Lung (tissue), 12 donors: ENCODE measurements around the gene HOXB5. TPM values are rescaled to one million over a fixed set of nuclear protein-coding genes. Genes with fewer than 3 reads are reported as not detected.

Experiments
- ATAC-seq: fragments of 200-7000 bp; cut with Tn5 transposase; one replicate; pipeline ENCODE4 v1.9.1; 2020; ENCODE audit warnings: moderate number of reproducible peaks; ENCODE audit not compliant: insufficient read depth, low FRiP score
- DNase-seq, 3 donors: peaks; one replicate each; pipeline ENCODE4 v3.0.0-alpha.2; 2013 to 2017
- H3K27ac ChIP-seq, 2 donors: one replicate each; pipeline ENCODE4 v1.5.1; 2013; ENCODE audit warnings: mild to moderate bottlenecking in 2 of 2, moderate library complexity in 2 of 2, control low read depth in 1 of 2, inconsistent platforms in 1 of 2, low read depth in 1 of 2, low read length in 1 of 2
- H3K27me3 ChIP-seq, 3 donors: one replicate each; pipeline ENCODE4 v1.5.1; 2013; ENCODE audit warnings: low read length in 2 of 3; ENCODE audit not compliant: control insufficient read depth in 3 of 3, insufficient read depth in 3 of 3
- H3K36me3 ChIP-seq, 4 donors: one replicate each; pipeline ENCODE4 v1.5.1; 2013; ENCODE audit warnings: low read length in 4 of 4, mild to moderate bottlenecking in 1 of 4, moderate library complexity in 1 of 4; ENCODE audit not compliant: control insufficient read depth in 4 of 4, insufficient read depth in 4 of 4
- H3K4me1 ChIP-seq, 5 donors: one replicate each; pipeline ENCODE4 v1.5.1; 2013; ENCODE audit warnings: low read length in 5 of 5, mild to moderate bottlenecking in 2 of 5, moderate library complexity in 1 of 5; ENCODE audit not compliant: control insufficient read depth in 5 of 5, insufficient read depth in 5 of 5
- H3K4me3 ChIP-seq: one replicate; pipeline ENCODE4 v1.5.1; 2013; ENCODE audit warnings: mild to moderate bottlenecking, control low read depth, moderate library complexity
- H3K9ac ChIP-seq, 2 donors: one replicate each; pipeline ENCODE4 v1.5.1; 2013; ENCODE audit warnings: low read length in 2 of 2, control low read depth in 1 of 2; ENCODE audit not compliant: insufficient read depth in 1 of 2
- H3K9me3 ChIP-seq, 4 donors: one replicate each; pipeline ENCODE4 v1.5.1; 2013; ENCODE audit warnings: low read length in 3 of 4, mild to moderate bottlenecking in 1 of 4, moderate library complexity in 1 of 4; ENCODE audit not compliant: control insufficient read depth in 4 of 4, insufficient read depth in 3 of 4
- CTCF ChIP-seq: IDR thresholded peaks from 2 replicates; pipeline ENCODE4 v1.5.1; 2012; ENCODE audit warnings: mild to moderate bottlenecking; ENCODE audit errors: control extremely low read depth, extremely low read depth
- WGBS, 2 donors: extraction: QIAGEN DNeasy Blood & Tissue Kit; methylation state at CpG; one replicate each; pipeline ENCODE4 v1.1.7; 2013; 5-methylcytosine and 5-hydroxymethylcytosine counted together
- polyA plus RNA-seq, 2 donors: library from polyadenylated mRNA; stranded (reverse); fragments of 200-250 nt; gene quantifications; one replicate each; pipeline ENCODE4 v1.2.1, GENCODE V29; 2013
- total RNA-seq, 2 donors: library from RNA; depleted of rRNA in 1 of 2; stranded (reverse); fragments of >200 nt in 1 of 2; gene quantifications; one replicate each; pipeline ENCODE4 v1.2.1, GENCODE V29; 2014 to 2021
- donor health status: control.
- donor health status: control.
- donor health status: Bipolar disorder and iron deficiency.
- donor health status: healthy.
- donor health status: DM: yes; HTN: yes; CAD: no.

The HOXB5 gene
- total and polyA plus RNA-seq, 4 donors, result 1.8 to 2.9 (median 2.2) TPM

DNA sequence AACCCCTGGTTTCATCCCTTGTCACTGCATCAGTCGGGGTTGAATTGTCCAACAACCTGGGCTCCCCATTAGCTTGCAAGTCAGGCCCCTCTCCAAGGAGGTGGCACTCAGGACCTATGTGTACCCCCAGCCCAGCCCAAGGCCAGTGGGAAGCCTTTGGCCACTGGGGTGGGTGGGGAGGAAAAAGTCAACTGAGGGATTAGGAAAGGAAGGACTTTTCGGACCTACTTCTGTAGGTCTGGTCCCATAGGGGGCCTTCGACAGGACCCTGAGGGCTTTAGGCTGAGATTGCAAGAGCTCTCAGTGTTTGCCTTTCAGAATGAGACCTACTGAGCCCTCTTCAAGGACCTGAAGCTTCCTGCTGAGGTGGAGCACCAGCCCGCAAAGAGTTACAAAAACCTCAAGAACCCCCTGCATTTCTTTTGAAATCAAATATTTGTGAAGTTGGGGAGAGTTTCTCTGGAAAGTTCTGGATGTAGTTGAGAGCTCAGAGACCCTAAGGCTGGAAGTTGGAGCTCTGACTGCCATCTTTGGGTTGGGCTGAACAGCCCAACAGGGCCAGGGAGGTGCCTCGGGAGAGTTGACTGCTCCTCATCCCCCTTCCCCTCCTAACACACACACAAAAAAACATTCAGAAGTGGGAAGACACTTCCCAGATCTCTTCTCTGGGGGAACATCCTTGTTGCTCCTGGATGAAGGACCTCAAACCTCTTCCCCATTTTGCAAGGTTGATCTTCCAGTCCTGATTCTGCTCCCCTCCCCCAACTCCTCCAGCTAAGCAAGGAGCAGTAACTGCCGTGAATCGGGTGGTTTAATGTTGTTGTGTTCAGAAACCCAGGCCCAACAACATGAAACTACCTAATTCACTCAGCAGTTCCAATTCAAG, 38.4 kb upstream of the HOXB5 start:
- Histone ChIP-seq H3K4me1 (no peaks in the 10 kb centered on the region), H3K27me3 (peaks cover 25 to 97% (median 95%) of the 10 kb centered on the region in 3 donors), H3K9me3 (peaks cover 0 to 4% (median 0%) of the 10 kb centered on the region in 4 donors), H3K36me3 (no peaks in the 10 kb centered on the region), H3K27ac (no peak overlapping the region), H3K9ac (no peak overlapping the region), H3K4me3 (no peak overlapping the region)
- whole genome bisulfite sequencing, 2 donors, result 34 to 54% methylated on average over 7 of the region's 7 CpGs
- no peak for DNase-seq
- no peak for TF ChIP-seq CTCF
- ATAC-seq, result no peak

GRCh38 chr17:48630925-48631692, 37.5 kb upstream of the HOXB5 start:
- 34 to 52% methylated on average over 15 of the region's 15 CpGs for WGBS, 2 donors
- Histone ChIP-seq H3K4me3 (no peak overlapping the region), H3K27me3 (peaks cover 27 to 96% (median 96%) of the 10 kb centered on the region in 3 donors), H3K4me1 (peaks cover 0 to 2% (median 0%) of the 10 kb centered on the region in 5 donors), H3K9ac (no peak overlapping the region), H3K9me3 (peaks cover 0 to 4% (median 0%) of the 10 kb centered on the region in 4 donors), H3K36me3 (no peaks in the 10 kb centered on the region), H3K27ac (no peak overlapping the region)
- ATAC-seq (no peak), DNase-seq (peak in 1 of 3 donors; percentile 13)
- no peak for TF ChIP-seq CTCF

DNA sequence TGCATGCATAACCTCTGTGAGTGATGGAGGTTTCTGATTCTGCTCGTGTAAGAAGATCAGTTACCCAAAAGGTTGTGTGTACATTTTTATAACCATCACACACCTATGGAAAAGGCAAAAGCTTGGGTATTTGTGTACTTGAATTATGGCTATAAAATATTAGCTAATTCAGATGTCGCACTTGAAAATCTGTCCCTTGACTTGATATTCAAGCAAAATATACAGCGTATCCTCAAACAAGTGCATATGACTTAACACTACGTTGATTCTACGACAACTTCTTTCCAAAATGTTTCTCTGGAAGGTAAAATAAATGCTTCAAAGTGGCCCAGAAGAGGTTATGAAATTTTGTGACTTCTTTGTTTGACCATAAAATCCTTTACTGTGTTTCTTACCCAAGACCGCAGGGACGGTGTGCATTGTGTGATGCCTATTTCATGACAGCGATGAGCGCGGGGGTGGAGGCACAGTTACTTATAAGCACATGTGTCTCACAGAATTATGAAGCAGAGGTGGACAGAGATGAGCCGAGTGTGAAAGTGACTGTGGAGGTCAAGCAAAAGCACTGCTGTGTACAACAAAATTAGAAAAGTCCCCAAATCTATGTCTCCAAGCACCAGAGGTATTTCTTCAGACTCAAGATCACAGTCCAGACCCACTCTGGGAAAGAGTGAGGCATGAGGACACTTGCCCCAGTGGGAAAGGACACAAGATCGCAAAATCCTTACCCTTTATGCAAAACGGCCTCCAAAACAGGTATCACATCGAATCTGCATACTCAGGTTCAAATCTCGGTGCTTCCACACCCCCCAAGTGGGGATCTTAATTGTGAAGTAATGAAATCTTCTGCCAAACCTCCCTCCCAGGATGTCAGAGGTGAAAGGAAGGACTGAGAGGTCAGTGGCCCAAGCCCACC, 36.7 kb upstream of the HOXB5 start:
- no peak overlapping the region for H3K9ac ChIP-seq
- DNase-seq, result peak in 1 of 3 donors; percentile 9
- H3K4me3 ChIP-seq, result no peak overlapping the region
- no peaks in the 10 kb centered on the region for H3K36me3 ChIP-seq
- no peak for ATAC-seq
- H3K27ac ChIP-seq, result no peak overlapping the region
- no peak for TF ChIP-seq CTCF
- peaks cover 27 to 90% (median 89%) of the 10 kb centered on the region in 3 donors for H3K27me3 ChIP-seq
- H3K4me1 ChIP-seq, result peaks cover 0 to 9% (median 4%) of the 10 kb centered on the region in 5 donors
- H3K9me3 ChIP-seq, result peaks cover 0 to 4% (median 0%) of the 10 kb centered on the region in 4 donors
- WGBS, 2 donors, result 44 to 67% methylated on average over 15 of the region's 15 CpGs
